Measurements from ENCODE around the gene C19orf73. TPM values are rescaled to one million over a fixed set of nuclear protein-coding genes. Genes with fewer than 3 reads are reported as not detected.

Gene C19orf73, protein sequence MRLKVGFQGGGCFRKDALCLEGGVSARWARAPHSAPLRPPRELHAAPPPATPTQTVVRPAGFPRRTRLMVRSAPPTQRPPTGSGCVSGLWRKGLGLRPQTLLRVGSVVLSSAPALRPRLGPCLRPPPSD
- total RNA-seq (2022; extraction: Qiagen RNA extraction; ENCODE audit: low read depth) = 0.70 to 2.4 TPM (median 1.8 TPM) in 5 replicates

DNA sequence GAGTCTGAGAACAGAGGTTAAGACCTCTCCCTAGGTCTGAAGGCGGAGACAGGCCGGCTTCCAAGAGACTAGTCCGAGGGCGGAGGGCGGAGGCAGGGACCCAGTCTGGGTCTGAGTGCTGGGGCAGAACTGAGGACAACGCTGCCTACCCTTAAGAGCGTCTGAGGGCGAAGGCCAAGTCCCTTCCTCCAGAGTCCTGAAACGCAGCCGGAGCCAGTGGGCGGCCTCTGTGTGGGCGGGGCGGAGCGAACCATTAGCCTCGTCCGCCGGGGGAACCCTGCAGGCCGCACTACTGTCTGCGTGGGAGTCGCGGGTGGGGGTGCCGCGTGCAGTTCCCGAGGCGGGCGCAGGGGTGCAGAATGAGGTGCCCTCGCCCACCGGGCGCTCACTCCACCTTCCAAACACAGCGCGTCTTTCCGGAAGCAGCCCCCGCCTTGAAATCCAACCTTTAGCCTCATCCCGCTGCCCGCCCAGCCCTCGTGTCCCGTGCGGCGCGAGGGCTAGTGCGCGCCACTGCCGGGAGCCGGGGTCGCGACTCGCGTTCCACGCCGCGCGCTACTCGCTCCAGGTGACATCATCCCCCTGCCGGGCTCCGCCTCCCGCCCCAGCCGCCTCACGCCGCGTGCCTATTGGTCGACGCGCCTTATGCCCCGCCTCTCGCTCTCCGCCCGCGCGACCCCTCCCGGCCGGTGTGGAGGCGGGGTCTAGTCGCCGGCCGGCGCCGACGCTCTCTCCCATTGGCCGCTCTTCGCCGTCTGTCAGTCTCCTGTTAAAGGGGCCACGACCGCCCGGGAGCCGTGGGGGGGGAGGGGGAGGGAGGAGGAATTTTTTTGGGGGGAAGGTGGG is at the start of gene C19orf73:
TSS of gene C19orf73 (minus strand) at position 579 of the 846 bp plus-strand sequence. CDS start at position 458, 121 bp downstream.

DNA sequence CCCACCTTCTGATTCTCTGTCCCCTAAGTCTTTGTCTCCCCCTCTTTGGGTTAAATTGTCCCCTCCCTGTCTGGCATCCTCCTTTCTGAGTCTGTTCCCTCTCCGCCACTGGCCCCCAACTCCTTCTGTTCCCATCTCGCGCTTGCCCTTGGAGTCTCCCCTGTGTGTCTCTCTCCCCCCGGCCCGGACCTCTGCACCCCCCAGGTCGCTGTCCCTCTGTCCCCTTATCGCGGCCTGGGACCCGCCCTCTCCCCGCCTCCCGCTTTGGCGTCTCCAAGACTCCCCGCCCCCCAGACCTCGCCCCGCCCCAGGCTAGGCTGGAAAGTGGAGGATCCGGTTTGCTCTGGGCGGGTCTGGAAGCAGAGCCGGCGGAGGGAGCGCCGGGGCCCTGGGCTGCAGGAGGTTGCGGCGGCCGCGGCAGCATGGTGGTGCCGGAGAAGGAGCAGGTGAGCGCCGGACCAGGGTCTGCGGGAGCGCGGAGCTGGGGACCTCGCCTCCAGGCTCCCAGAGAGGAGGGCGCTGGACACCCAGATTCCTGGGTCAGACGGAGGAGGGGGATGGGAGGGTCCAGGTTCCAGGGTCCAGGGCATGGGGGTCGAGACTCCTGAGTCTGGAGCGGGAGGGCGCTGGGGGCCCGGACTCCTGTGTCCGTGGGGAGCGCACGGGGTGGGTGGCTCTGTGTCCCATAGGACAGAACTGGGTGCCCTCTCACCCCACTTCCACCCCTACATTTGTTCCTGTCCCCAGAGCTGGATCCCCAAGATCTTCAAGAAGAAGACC is 38.7 kb upstream of the C19orf73 start, which contains the start of gene TRPM4:
TSS of gene TRPM4 (plus strand) at position 348 of the 780 bp plus-strand sequence. CDS start at position 423, 75 bp downstream.

DNA sequence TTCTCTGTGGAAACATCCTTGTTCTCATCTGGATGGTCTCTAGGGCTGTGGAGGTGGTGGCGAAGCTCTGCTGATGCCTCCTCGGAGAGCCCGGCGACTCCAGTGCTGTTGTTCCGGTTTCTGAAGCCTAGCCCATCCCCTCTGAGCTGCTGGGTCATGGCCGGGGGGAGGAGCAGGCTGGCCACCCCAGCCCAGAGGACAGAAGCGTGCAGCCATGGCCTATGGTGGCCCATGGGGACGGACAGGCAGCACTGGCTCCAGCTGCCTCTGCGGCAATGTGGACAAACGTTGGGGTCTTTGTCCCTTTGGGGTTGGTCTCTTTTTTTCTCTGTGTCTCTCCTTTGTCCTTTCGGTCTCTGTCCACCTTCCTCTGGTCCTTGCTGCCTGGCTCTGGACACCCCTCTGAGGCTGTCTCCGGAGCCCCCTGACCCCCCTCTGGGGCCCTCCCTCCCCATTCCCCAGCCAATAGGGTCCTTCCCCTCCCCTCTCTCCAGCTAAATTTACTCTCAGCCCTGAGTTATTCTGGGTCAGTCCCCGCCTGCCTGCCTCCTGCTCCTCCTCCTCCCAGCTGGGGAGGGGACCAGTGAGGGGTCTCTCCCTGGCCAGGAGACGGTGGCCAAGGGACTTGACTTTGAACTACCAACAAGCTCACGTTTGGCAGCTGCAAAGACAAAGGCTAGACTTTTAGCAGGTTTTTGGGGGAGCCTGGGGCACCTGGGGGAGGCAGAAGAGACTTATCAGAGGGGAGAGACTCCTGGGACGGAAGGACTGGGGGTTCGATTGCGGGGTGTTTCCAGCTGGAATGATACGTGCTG is 36.3 kb upstream of the C19orf73 start, which contains the start of gene HRC:
TSS of gene HRC (minus strand) at position 392 of the 815 bp plus-strand sequence. CDS start at position 233, 159 bp downstream.

DNA sequence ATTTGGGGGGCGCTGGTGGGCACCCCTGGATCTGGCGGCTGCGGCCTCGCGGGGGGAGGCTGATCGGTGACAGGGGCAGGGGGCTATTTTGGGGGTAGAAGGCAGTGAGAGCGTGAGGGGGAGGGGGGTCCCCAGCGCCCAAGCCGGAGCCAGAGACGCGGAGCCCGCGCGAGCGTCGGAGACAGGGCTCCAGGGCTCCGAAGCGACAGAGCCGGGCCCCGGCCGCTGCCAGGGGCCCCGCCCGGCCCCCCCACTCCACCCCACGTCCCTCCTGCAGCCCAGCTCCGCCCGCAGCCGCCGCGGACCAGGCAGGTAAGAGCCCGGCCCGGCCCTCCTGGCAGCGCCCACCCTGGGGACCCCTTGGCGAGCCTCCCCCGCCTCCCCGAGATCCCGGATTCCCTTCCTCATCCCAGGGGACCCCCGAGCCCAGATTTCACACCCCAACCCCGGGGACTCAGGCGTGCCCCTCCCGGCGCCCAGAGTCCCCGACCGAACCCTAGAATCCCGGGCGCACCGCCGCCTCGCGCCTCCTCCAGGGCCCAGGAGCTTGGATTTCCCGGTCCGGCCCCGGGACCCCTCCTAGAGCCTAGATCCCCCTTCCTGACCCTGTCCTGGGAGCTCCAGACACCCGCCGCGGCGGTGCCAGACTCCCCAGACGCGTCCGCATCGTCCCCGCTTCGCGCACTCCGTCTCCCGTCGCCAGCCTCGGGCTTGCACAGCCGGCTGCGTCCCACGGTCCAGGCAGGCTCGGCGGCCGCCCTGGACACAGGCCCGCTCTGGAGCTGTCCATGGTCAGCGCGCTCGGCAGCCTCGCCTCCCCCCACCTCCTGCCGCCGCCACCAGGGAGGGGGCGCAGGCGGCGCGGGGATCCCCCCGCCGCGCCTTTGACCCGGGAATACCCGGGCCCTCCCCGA is 725 bp upstream of the C19orf73 start, which contains the start of gene PPFIA3:
TSS of gene PPFIA3 (plus strand) at position 134 of the 914 bp plus-strand sequence. CDS start 8,330 bp downstream, outside the sequence.

DNA sequence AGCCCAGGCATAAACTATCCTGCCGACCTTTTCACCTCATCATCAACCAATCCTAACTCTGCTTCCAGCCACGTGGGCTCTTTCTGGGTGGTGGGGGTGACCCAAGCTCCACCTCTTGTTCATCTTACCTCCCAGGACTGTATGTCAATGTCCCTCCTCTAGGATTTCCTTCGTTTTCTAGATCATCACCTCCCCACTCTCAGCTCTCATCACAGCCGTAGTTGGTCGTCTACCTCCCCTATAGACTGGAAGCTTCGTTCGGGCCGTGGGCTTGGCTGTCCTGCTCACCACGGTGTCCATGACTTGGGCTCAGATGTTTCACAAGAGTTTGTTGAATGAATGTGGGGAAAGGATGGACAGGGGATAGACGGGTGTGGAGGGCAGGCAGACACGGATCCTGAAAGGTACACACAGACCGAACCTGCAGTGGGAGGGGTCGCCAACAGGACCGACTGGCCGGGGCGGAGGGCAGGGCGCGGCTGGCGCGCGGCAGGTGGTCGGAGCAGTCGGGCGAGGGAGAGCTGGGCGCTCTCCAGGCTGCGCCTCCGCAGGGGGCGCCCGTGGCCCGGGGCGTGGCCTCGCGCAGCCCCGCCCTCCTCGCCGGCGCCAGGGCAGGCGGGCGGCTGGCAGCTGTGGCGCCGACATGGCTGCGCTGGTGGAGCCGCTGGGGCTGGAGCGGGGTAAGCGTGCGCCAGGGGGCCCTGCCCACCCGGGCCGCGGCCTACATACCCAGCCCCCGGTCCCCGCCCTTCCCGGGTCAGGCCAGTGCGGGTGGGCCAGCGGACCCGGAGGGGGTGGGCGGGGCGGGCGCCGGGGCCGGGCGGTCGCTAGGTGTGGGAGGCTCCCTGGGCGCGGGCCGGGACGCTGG is 4.9 kb downstream of the C19orf73 start, which contains the start of gene LIN7B:
TSS of gene LIN7B (plus strand) at position 609 of the 868 bp plus-strand sequence. CDS start at position 644, 35 bp downstream.

GRCh38 chr19:49085020-49085867 is 33.7 kb downstream of the C19orf73 start, which contains the start of gene SNRNP70:
Gene SNRNP70 (plus strand): TSS chr19:49085451. CDS start chr19:49086415, 964 bp downstream.

Other genes starting within 250 kb of the C19orf73 start
- 80.7 to 142 TPM (median 101 TPM) in 5 replicates for gene PPP1R15A, start 246.7 kb downstream of the C19orf73 start, total RNA-seq (2022; extraction: Qiagen RNA extraction; ENCODE audit: low read depth)
- gene TULP2, start 220.4 kb downstream of the C19orf73 start, total RNA-seq (2022; extraction: Qiagen RNA extraction; ENCODE audit: low read depth) = not detected in 5 replicates
- 139 to 223 TPM (median 212 TPM) in 5 replicates for gene NUCB1, start 218.8 kb downstream of the C19orf73 start, total RNA-seq (2022; extraction: Qiagen RNA extraction; ENCODE audit: low read depth)
- 1.0 to 2.3 TPM (median 1.9 TPM) in 5 replicates for gene DHDH, start 185.4 kb downstream of the C19orf73 start, total RNA-seq (2022; extraction: Qiagen RNA extraction; ENCODE audit: low read depth)
- gene BAX, start 164.3 kb downstream of the C19orf73 start, total RNA-seq (2022; extraction: Qiagen RNA extraction; ENCODE audit: low read depth) = 231 to 402 TPM (median 354 TPM) in 5 replicates
- gene FTL, start 153.8 kb downstream of the C19orf73 start, total RNA-seq (2022; extraction: Qiagen RNA extraction; ENCODE audit: low read depth) = 16,893 to 25,075 TPM (median 18,830 TPM) in 5 replicates
- gene GYS1, start 125.8 kb downstream of the C19orf73 start, total RNA-seq (2022; extraction: Qiagen RNA extraction; ENCODE audit: low read depth) = 12.8 to 22.1 TPM (median 20.3 TPM) in 5 replicates
- 194 to 265 TPM (median 241 TPM) in 5 replicates for gene RUVBL2, start 125.3 kb downstream of the C19orf73 start, total RNA-seq (2022; extraction: Qiagen RNA extraction; ENCODE audit: low read depth)
- not detected in 5 replicates for gene LHB, start 102.1 kb downstream of the C19orf73 start, total RNA-seq (2022; extraction: Qiagen RNA extraction; ENCODE audit: low read depth)
- not detected in 5 replicates for gene CGB3, start 94.8 kb downstream of the C19orf73 start, total RNA-seq (2022; extraction: Qiagen RNA extraction; ENCODE audit: low read depth)
- gene CGB2, start 87.3 kb downstream of the C19orf73 start, total RNA-seq (2022; extraction: Qiagen RNA extraction; ENCODE audit: low read depth) = 0.41 to 0.94 TPM in 2 of 5 replicates, not detected in the others
- gene CGB1, start 82.2 kb downstream of the C19orf73 start, total RNA-seq (2022; extraction: Qiagen RNA extraction; ENCODE audit: low read depth) = not detected in 5 replicates
- gene CGB5, start 75.3 kb downstream of the C19orf73 start, total RNA-seq (2022; extraction: Qiagen RNA extraction; ENCODE audit: low read depth) = 0.39 to 0.84 TPM (median 0.75 TPM) in 5 replicates
- 2.1 to 4.2 TPM (median 3.0 TPM) in 5 replicates for gene CGB8, start 70.0 kb downstream of the C19orf73 start, total RNA-seq (2022; extraction: Qiagen RNA extraction; ENCODE audit: low read depth)
- gene CGB7, start 61.4 kb downstream of the C19orf73 start, total RNA-seq (2022; extraction: Qiagen RNA extraction; ENCODE audit: low read depth) = 0.24 to 1.1 TPM (median 0.62 TPM) in 5 replicates
- gene NTF4, start 54.3 kb downstream of the C19orf73 start, total RNA-seq (2022; extraction: Qiagen RNA extraction; ENCODE audit: low read depth) = 0.27 to 0.78 TPM (median 0.65 TPM) in 5 replicates
- not detected in 5 replicates for gene KCNA7, start 46.4 kb downstream of the C19orf73 start, total RNA-seq (2022; extraction: Qiagen RNA extraction; ENCODE audit: low read depth)
- gene SNRNP70, start 33.7 kb downstream of the C19orf73 start, total RNA-seq (2022; extraction: Qiagen RNA extraction; ENCODE audit: low read depth) = 263 to 401 TPM (median 360 TPM) in 5 replicates
- 3.3 to 9.4 TPM (median 6.7 TPM) in 5 replicates for gene LIN7B, start 4.8 kb downstream of the C19orf73 start, total RNA-seq (2022; extraction: Qiagen RNA extraction; ENCODE audit: low read depth)
- 5.7 to 9.5 TPM (median 8.6 TPM) in 5 replicates for gene PPFIA3, start 401 bp upstream of the C19orf73 start, total RNA-seq (2022; extraction: Qiagen RNA extraction; ENCODE audit: low read depth)
- gene HRC, start 36.3 kb upstream of the C19orf73 start, total RNA-seq (2022; extraction: Qiagen RNA extraction; ENCODE audit: low read depth) = 0.19 TPM in 1 of 5 replicates, not detected in the others
- 5.5 to 10.6 TPM (median 9.5 TPM) in 5 replicates for gene TRPM4, start 38.6 kb upstream of the C19orf73 start, total RNA-seq (2022; extraction: Qiagen RNA extraction; ENCODE audit: low read depth)
- gene SLC6A16, start 206.0 kb upstream of the C19orf73 start, total RNA-seq (2022; extraction: Qiagen RNA extraction; ENCODE audit: low read depth) = 0.60 to 1.3 TPM (median 0.90 TPM) in 5 replicates
- gene CD37, start 216.3 kb upstream of the C19orf73 start, total RNA-seq (2022; extraction: Qiagen RNA extraction; ENCODE audit: low read depth) = 0.13 TPM in 1 of 5 replicates, not detected in the others
- gene TEAD2, start 243.3 kb upstream of the C19orf73 start, total RNA-seq (2022; extraction: Qiagen RNA extraction; ENCODE audit: low read depth) = 13.1 to 20.4 TPM (median 16.7 TPM) in 5 replicates
- 0.80 to 0.86 TPM in 2 of 5 replicates, not detected in the others for gene DKKL1, start 244.7 kb upstream of the C19orf73 start, total RNA-seq (2022; extraction: Qiagen RNA extraction; ENCODE audit: low read depth)